GM23338 (cell line): ENCODE measurements around the gene MFAP4. TPM values are rescaled to one million over a fixed set of nuclear protein-coding genes. Genes with fewer than 3 reads are reported as not detected.
A peak's percentile ranks its signal among the peaks of the same experiment; 100 is the strongest.

ENCODE experiments used
- ATAC-seq: fragments of 200-7000 bp; cut with Tn5 transposase; 3 replicates; pipeline ENCODE4 v1.9.1; 2020
- DNase-seq: peaks from one replicate; pipeline ENCODE4 v3.0.0-alpha.2; 2015; ENCODE audit warnings: low spot score
- H2AFZ ChIP-seq: fragments of 200-600 bp; sonication (generic); 2 replicates; pipeline ENCODE4 v1.8.0; 2016; ENCODE audit warnings: antibody characterized with exemption, mild to moderate bottlenecking, moderate library complexity
- H3F3A ChIP-seq: fragments of 200-600 bp; sonication (generic); replicated peaks from 2 replicates; pipeline ENCODE4 v1.8.0; 2017; ENCODE audit warnings: antibody characterized with exemption, mixed run types, low read depth
- H3K27ac ChIP-seq: fragments of 200-600 bp; sonication (generic); 2 replicates; pipeline ENCODE4 v1.6.1; 2016; ENCODE audit warnings: low read depth
- H3K27me3 ChIP-seq: fragments of 200-600 bp; sonication (generic); 2 replicates; pipeline ENCODE4 v1.8.0; 2016; ENCODE audit warnings: mild to moderate bottlenecking, mixed run types, moderate library complexity; ENCODE audit not compliant: insufficient read depth
- H3K36me3 ChIP-seq: fragments of 200-600 bp; sonication (generic); 2 replicates; pipeline ENCODE4 v1.8.0; 2016; ENCODE audit warnings: mild to moderate bottlenecking; ENCODE audit not compliant: insufficient read depth
- H3K4me1 ChIP-seq: fragments of 200-600 bp; sonication (generic); 2 replicates; pipeline ENCODE4 v1.8.0; 2016; ENCODE audit warnings: mild to moderate bottlenecking, moderate library complexity; ENCODE audit not compliant: insufficient read depth
- H3K4me2 ChIP-seq: fragments of 200-600 bp; sonication (generic); 2 replicates; pipeline ENCODE4 v1.7.1; 2017; ENCODE audit warnings: mixed run types
- H3K4me3 ChIP-seq: fragments of 200-600 bp; sonication (generic); 2 replicates; pipeline ENCODE4 v1.6.1; 2016; ENCODE audit warnings: mixed run types
- H3K79me2 ChIP-seq: fragments of 200-600 bp; sonication (generic); replicated peaks from 2 replicates; pipeline ENCODE4 v1.8.0; 2017; ENCODE audit warnings: mild to moderate bottlenecking; ENCODE audit not compliant: insufficient read depth
- H3K9me2 ChIP-seq: fragments of 200-600 bp; sonication (generic); 2 replicates; pipeline ENCODE4 v1.8.0; 2017; ENCODE audit not compliant: insufficient read depth
- H4K20me1 ChIP-seq: fragments of 200-600 bp; sonication (generic); replicated peaks from 2 replicates; pipeline ENCODE4 v1.8.0; 2017; ENCODE audit warnings: mild to moderate bottlenecking; ENCODE audit not compliant: insufficient read depth
- H3K27ac Mint-ChIP-seq: 2 replicates; pipeline ENCODE4 v1.8.0; 2020; ENCODE audit warnings: inconsistent platforms, mild to moderate bottlenecking, moderate library complexity, mixed read lengths
- H3K27me3 Mint-ChIP-seq: 3 replicates; pipeline ENCODE4 v1.8.0; 2022; ENCODE audit warnings: low read depth, mild to moderate bottlenecking, moderate library complexity, mixed read lengths, inconsistent platforms; ENCODE audit not compliant: insufficient read depth, poor library complexity
- H3K36me3 Mint-ChIP-seq: 3 replicates; pipeline ENCODE4 v1.8.0; 2021; ENCODE audit warnings: low read depth, mild to moderate bottlenecking, inconsistent platforms, moderate library complexity, mixed read lengths
- H3K4me1 Mint-ChIP-seq: 3 replicates; pipeline ENCODE4 v1.8.0; 2020; ENCODE audit warnings: mild to moderate bottlenecking, inconsistent platforms, mixed read lengths
- H3K4me3 Mint-ChIP-seq: 3 replicates; pipeline ENCODE4 v1.8.0; 2021; ENCODE audit warnings: moderate library complexity, mild to moderate bottlenecking, inconsistent platforms, mixed read lengths
- H3K9me3 Mint-ChIP-seq: 3 replicates; pipeline ENCODE4 v1.8.0; 2020; ENCODE audit warnings: moderate library complexity, mild to moderate bottlenecking, inconsistent platforms, mixed read lengths
- CREB1 ChIP-seq: fragments of 250-450 bp; sonication (Bioruptor Pico); IDR thresholded peaks from 2 replicates; pipeline ENCODE4 v1.5.0; 2020; ENCODE audit warnings: low read depth, mild to moderate bottlenecking, moderate library complexity
- EZH2 ChIP-seq: fragments of 200-600 bp; sonication (generic); IDR thresholded peaks from one replicate; pipeline ENCODE4 v1.8.0; 2017; ENCODE audit warnings: antibody characterized with exemption, mild to moderate bottlenecking, low read depth; ENCODE audit not compliant: unreplicated experiment
- EZH2phosphoT487 ChIP-seq: fragments of 200-600 bp; sonication (generic); IDR thresholded peaks from one replicate; pipeline ENCODE4 v1.8.1; 2018; ENCODE audit warnings: antibody characterized with exemption; ENCODE audit not compliant: unreplicated experiment
- JUNB ChIP-seq: IDR thresholded peaks from one replicate; pipeline ENCODE4 v1.6.1; 2016; ENCODE audit warnings: antibody characterized with exemption; ENCODE audit not compliant: unreplicated experiment
- NANOG ChIP-seq: IDR thresholded peaks from 2 replicates; pipeline ENCODE4 v1.6.1; 2016; ENCODE audit warnings: antibody characterized with exemption, borderline replicate concordance
- POLR2AphosphoS5 ChIP-seq: IDR thresholded peaks from 2 replicates; pipeline ENCODE4 v1.6.1; 2016; ENCODE audit warnings: antibody characterized with exemption, low read depth
- STAT1 ChIP-seq: IDR thresholded peaks from one replicate; pipeline ENCODE4 v1.6.1; 2016; ENCODE audit warnings: antibody characterized with exemption; ENCODE audit not compliant: unreplicated experiment
- ZNF114 ChIP-seq: fragments of 250-450 bp; sonication (Bioruptor Pico); IDR thresholded peaks from 2 replicates; pipeline ENCODE4 v1.5.0; 2020; ENCODE audit warnings: mild to moderate bottlenecking, moderate library complexity
- ZNF331 ChIP-seq: fragments of 250-450 bp; sonication (Bioruptor Pico); IDR thresholded peaks from 2 replicates; pipeline ENCODE4 v1.5.0; 2020; ENCODE audit warnings: low read depth, mild to moderate bottlenecking, moderate library complexity
- polyA plus RNA-seq: library from polyadenylated mRNA; unstranded; fragments of >200 nt; fragmentation: Nextera tagmentation; extraction: Ambion mirVana; gene quantifications from 2 replicates; pipeline ENCODE4 v1.2.1, GENCODE V29; 2016
- total RNA-seq: library from RNA; depleted of rRNA; stranded (reverse); fragments of >200 nt; shearing (Covaris generic); gene quantifications from 2 replicates; pipeline ENCODE4 v1.2.3, GENCODE V29; 2014
- TF ChIP-seq, protein P1 (sequence below), 2 experiments: fragments of 200-600 bp in 1 of 2; sonication (generic) in 1 of 2; conservative IDR thresholded peaks; 2 replicates each; pipeline versions ENCODE4 v1.5.1 to v1.6.1; 2016 to 2017; ENCODE audit warnings: antibody characterized with exemption in 2 of 2, low read depth in 2 of 2, mild to moderate bottlenecking in 2 of 2, moderate library complexity in 1 of 2
- TF ChIP-seq, protein P2 (sequence below): IDR thresholded peaks from 2 replicates; pipeline ENCODE4 v1.6.1; 2016; ENCODE audit warnings: antibody characterized with exemption
- TF ChIP-seq, protein P3 (sequence below): IDR thresholded peaks from one replicate; pipeline ENCODE4 v1.6.1; 2018; ENCODE audit warnings: antibody characterized with exemption; ENCODE audit not compliant: unreplicated experiment
- TF ChIP-seq, protein P4 (sequence below): fragments of 250-450 bp; sonication (Bioruptor Pico); IDR thresholded peaks from 2 replicates; pipeline ENCODE4 v1.5.0; 2020; ENCODE audit warnings: mild to moderate bottlenecking, moderate library complexity

Gene MFAP4
- total and polyA plus RNA-seq, 2 experiments from 2014 or later, result 7.7 to 9.7 TPM

DNA sequence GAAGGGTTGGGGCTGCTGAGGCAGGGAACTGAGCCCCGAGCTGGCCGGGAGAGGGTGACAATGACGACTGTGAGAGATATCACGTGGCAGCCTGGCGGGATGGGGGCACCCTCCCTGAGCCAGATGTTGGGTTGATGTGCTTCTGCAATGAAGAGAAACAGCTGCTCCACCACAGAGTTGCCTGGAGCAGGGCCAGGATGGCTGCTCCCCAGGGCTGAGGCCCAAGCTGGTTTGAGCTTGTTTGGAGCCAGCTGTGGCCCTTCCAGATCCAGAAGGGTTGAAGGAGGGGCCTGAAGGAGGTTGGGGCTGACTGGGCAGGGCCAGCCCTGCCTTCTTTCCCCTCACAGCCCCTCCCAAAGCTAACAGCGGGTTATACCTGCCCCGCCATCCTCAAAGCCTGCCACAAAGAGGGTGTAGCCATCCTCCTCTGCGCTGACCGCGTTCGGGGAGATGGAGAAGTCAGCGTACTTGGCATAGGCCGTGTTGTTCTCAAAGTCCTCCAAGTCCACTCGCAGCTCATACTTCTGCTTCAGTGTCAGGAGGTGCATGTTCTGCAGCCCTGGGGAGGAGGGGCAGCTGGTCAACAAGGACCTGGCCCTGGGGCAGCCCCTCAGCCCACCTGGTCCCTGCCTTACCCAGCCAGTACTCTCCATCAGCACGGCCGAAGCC is 2.1 kb downstream of the MFAP4 start:
- Mint-ChIP-seq H3K9me3 (no peaks in the 10 kb centered on the region; the same call in 2 of the 3 replicates), H3K27ac (peak overlapping the region; percentile 89), H3K27me3 (peaks cover 8% of the 10 kb centered on the region), H3K4me3 (no peak overlapping the region), H3K4me1 (peaks cover 36% of the 10 kb centered on the region), H3K36me3 (peaks cover 58% of the 10 kb centered on the region)
- H3K4me1 ChIP-seq, result peaks cover 16% of the 10 kb centered on the region
- no peak overlapping the region for H3K4me3 ChIP-seq
- no peak overlapping the region for H2AFZ ChIP-seq
- peaks cover 4% of the 10 kb centered on the region for H3K36me3 ChIP-seq
- H3K79me2 ChIP-seq, result peaks cover 15% of the 10 kb centered on the region
- H3K27me3 ChIP-seq, result no peaks in the 10 kb centered on the region
- H3K9me2 ChIP-seq, result no peaks in the 10 kb centered on the region
- no peak overlapping the region for H3K27ac ChIP-seq
- peaks cover 7% of the 10 kb centered on the region; the same call in 1 of the 2 replicates for H4K20me1 ChIP-seq
- TF ChIP-seq EZH2phosphoT487 (no peak), CREB1 (CRISPR knock-in tag) (no peak), STAT1 (no peak), JUNB (no peak), EZH2 (no peak), ZNF331 (CRISPR knock-in tag) (no peak), NANOG (no peak), POLR2AphosphoS5 (no peak), ZNF114 (CRISPR knock-in tag) (no peak)
- TF ChIP-seq, protein P1, sequence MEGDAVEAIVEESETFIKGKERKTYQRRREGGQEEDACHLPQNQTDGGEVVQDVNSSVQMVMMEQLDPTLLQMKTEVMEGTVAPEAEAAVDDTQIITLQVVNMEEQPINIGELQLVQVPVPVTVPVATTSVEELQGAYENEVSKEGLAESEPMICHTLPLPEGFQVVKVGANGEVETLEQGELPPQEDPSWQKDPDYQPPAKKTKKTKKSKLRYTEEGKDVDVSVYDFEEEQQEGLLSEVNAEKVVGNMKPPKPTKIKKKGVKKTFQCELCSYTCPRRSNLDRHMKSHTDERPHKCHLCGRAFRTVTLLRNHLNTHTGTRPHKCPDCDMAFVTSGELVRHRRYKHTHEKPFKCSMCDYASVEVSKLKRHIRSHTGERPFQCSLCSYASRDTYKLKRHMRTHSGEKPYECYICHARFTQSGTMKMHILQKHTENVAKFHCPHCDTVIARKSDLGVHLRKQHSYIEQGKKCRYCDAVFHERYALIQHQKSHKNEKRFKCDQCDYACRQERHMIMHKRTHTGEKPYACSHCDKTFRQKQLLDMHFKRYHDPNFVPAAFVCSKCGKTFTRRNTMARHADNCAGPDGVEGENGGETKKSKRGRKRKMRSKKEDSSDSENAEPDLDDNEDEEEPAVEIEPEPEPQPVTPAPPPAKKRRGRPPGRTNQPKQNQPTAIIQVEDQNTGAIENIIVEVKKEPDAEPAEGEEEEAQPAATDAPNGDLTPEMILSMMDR (conservative IDR thresholded peaks at IDR 0.05; ENCODE audit: low read depth in 2 of 2), result no peak
- TF ChIP-seq, protein P2, sequence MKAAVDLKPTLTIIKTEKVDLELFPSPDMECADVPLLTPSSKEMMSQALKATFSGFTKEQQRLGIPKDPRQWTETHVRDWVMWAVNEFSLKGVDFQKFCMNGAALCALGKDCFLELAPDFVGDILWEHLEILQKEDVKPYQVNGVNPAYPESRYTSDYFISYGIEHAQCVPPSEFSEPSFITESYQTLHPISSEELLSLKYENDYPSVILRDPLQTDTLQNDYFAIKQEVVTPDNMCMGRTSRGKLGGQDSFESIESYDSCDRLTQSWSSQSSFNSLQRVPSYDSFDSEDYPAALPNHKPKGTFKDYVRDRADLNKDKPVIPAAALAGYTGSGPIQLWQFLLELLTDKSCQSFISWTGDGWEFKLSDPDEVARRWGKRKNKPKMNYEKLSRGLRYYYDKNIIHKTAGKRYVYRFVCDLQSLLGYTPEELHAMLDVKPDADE, result no peak
- TF ChIP-seq, protein P3, sequence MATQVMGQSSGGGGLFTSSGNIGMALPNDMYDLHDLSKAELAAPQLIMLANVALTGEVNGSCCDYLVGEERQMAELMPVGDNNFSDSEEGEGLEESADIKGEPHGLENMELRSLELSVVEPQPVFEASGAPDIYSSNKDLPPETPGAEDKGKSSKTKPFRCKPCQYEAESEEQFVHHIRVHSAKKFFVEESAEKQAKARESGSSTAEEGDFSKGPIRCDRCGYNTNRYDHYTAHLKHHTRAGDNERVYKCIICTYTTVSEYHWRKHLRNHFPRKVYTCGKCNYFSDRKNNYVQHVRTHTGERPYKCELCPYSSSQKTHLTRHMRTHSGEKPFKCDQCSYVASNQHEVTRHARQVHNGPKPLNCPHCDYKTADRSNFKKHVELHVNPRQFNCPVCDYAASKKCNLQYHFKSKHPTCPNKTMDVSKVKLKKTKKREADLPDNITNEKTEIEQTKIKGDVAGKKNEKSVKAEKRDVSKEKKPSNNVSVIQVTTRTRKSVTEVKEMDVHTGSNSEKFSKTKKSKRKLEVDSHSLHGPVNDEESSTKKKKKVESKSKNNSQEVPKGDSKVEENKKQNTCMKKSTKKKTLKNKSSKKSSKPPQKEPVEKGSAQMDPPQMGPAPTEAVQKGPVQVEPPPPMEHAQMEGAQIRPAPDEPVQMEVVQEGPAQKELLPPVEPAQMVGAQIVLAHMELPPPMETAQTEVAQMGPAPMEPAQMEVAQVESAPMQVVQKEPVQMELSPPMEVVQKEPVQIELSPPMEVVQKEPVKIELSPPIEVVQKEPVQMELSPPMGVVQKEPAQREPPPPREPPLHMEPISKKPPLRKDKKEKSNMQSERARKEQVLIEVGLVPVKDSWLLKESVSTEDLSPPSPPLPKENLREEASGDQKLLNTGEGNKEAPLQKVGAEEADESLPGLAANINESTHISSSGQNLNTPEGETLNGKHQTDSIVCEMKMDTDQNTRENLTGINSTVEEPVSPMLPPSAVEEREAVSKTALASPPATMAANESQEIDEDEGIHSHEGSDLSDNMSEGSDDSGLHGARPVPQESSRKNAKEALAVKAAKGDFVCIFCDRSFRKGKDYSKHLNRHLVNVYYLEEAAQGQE, result no peak
- TF ChIP-seq, protein P4, sequence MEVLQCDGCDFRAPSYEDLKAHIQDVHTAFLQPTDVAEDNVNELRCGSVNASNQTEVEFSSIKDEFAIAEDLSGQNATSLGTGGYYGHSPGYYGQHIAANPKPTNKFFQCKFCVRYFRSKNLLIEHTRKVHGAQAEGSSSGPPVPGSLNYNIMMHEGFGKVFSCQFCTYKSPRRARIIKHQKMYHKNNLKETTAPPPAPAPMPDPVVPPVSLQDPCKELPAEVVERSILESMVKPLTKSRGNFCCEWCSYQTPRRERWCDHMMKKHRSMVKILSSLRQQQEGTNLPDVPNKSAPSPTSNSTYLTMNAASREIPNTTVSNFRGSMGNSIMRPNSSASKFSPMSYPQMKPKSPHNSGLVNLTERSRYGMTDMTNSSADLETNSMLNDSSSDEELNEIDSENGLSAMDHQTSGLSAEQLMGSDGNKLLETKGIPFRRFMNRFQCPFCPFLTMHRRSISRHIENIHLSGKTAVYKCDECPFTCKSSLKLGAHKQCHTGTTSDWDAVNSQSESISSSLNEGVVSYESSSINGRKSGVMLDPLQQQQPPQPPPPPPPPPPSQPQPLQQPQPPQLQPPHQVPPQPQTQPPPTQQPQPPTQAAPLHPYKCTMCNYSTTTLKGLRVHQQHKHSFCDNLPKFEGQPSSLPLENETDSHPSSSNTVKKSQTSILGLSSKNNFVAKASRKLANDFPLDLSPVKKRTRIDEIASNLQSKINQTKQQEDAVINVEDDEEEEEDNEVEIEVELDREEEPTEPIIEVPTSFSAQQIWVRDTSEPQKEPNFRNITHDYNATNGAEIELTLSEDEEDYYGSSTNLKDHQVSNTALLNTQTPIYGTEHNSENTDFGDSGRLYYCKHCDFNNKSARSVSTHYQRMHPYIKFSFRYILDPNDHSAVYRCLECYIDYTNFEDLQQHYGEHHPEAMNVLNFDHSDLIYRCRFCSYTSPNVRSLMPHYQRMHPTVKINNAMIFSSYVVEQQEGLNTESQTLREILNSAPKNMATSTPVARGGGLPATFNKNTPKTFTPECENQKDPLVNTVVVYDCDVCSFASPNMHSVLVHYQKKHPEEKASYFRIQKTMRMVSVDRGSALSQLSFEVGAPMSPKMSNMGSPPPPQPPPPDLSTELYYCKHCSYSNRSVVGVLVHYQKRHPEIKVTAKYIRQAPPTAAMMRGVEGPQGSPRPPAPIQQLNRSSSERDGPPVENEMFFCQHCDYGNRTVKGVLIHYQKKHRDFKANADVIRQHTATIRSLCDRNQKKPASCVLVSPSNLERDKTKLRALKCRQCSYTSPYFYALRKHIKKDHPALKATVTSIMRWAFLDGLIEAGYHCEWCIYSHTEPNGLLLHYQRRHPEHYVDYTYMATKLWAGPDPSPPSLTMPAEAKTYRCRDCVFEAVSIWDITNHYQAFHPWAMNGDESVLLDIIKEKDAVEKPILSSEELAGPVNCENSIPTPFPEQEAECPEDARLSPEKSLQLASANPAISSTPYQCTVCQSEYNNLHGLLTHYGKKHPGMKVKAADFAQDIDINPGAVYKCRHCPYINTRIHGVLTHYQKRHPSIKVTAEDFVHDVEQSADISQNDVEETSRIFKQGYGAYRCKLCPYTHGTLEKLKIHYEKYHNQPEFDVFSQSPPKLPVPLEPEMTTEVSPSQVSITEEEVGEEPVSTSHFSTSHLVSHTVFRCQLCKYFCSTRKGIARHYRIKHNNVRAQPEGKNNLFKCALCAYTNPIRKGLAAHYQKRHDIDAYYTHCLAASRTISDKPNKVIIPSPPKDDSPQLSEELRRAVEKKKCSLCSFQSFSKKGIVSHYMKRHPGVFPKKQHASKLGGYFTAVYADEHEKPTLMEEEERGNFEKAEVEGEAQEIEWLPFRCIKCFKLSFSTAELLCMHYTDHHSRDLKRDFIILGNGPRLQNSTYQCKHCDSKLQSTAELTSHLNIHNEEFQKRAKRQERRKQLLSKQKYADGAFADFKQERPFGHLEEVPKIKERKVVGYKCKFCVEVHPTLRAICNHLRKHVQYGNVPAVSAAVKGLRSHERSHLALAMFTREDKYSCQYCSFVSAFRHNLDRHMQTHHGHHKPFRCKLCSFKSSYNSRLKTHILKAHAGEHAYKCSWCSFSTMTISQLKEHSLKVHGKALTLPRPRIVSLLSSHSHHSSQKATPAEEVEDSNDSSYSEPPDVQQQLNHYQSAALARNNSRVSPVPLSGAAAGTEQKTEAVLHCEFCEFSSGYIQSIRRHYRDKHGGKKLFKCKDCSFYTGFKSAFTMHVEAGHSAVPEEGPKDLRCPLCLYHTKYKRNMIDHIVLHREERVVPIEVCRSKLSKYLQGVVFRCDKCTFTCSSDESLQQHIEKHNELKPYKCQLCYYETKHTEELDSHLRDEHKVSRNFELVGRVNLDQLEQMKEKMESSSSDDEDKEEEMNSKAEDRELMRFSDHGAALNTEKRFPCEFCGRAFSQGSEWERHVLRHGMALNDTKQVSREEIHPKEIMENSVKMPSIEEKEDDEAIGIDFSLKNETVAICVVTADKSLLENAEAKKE (CRISPR knock-in tag), result no peak
- H3F3A ChIP-seq, result peaks cover 16% of the 10 kb centered on the region
- H3K4me2 ChIP-seq, result no peak overlapping the region
- DNase-seq (peak; percentile 29), ATAC-seq (peak; percentile 6)
